ENCODE results near the gene BCAS3.
"Not testable (repeated sequence)": the region's sequence is repeated elsewhere in the genome, so short reads cannot be mapped to it uniquely, and the experiment has no call there.

BCAS3 gene

DNA sequence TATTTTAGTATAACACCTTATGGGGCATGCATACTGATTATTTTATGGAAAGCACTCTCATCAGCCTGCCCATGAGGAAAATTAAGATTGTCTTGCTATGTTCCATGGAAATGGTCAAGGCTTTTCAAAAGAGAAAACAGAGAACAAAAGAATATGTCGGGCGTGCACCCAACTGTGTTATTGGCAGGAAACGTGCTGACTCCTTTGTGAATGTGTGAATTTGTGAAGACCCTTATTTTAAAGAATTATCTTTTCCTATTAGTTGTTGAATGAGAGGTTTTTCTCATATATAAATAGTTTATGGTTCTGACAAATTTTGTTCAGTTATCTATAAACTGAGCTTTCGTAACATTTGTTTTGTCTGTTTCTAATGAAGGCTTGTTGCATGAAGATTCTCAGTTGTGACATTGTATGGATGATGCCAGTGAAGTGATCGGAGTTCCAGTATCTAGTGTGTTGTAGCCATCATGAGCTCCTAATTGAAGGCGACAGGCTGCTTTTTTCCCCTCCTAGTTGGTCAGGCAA lies 180.0 kb downstream of the BCAS3 start:
- intact Hi-C loops (cut with DNase I), result no loop called here
- DNase-seq, result peak in 1 of 10 donors; percentile 11

DNA sequence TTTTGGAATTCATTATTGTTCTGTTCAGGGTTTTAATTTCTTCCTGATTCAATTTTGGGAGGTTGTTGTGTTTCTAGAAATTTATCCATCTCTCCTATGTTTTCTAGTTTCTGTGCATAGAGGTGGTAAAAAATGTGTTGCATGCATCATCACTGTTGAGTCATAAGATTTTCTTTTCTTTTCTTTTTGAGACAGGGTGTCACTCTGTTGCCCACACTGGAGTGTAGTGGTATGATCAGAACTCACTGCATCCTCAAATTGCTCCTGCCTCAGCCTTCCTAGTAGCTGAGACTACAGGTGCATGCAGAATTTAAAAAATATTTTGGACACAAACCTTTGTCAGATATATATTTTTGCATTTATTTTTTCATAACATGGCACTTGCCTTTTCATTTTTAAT lies 184.8 kb downstream of the BCAS3 start:
- intact Hi-C loops (cut with DNase I), result no loop called here
- no peak for DNase-seq

DNA sequence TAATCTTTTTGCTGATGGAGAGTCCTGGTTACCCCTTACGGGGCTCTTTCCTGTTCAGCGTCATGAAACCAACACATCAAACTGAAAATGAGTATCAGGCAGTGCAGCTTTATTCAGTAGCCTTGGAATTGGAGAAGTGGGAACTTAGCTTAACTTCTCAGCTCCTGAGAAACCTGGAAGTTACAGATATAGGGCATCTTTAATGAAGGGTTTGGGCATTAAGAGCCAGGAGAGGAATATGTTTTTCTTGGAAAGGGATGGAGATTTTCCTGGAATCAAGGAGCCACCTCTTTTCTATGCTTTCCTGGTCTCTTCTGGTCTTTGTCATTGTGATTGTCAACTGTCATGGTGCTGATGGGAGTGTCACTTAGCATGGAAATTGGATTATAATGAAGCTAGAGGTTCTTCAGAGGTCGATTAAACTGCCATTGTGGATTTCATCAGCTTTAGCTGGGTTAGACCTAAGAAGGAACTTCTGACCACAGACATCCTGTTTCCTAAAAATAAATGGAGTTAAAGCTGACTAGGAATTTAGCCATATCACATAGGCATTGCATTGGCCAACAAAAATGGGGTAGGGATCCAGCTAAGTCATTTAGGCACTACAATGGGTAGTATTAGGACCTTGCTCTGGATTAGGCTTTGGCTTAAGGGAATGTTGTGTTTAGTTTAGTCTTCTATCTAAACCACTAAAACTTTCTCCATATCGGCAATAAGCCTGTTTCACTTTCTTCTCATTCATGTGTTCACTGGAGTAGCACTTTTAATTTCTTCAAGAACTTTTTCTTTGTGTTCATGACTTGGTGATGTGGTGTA lies 186.4 kb downstream of the BCAS3 start:
- no peak for DNase-seq
- intact Hi-C loops (cut with DNase I), result no loop called here

DNA sequence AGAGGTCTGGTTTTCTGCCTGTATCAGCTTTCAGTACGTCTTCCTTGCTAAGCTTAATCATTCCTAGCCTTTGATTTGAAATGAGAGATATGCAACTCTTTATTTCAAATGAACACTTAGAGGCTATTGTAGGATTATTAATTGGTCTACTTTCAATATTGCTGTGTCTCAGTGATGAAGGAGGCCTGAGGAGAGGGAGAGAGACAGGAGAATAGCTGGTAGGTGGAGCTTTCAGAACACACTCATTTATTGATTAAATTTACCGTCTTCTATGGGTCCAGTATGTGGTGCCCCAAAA lies 187.0 kb downstream of the BCAS3 start:
- no peak for DNase-seq
- intact Hi-C loops (cut with DNase I), result no loop called here

DNA sequence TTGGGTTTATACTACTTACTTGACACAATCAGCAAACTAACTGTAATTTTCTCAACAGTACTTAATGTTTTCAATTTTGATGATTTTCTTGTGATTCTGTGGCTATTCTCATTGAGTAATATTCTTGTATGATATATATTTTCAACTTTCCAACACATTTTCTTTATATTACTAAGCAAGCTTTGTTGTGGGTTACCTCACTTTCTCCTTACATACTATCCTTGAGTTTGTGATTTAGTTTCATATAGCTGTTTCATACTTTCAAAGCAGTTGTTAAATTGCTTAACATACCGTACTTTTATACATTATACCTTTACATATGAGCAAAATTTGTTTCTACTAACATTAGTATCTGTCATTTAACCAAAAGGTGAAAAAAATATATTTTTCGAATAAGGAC lies 197.1 kb downstream of the BCAS3 start:
- no peak for DNase-seq
- intact Hi-C loops (cut with DNase I), result no loop called here

DNA sequence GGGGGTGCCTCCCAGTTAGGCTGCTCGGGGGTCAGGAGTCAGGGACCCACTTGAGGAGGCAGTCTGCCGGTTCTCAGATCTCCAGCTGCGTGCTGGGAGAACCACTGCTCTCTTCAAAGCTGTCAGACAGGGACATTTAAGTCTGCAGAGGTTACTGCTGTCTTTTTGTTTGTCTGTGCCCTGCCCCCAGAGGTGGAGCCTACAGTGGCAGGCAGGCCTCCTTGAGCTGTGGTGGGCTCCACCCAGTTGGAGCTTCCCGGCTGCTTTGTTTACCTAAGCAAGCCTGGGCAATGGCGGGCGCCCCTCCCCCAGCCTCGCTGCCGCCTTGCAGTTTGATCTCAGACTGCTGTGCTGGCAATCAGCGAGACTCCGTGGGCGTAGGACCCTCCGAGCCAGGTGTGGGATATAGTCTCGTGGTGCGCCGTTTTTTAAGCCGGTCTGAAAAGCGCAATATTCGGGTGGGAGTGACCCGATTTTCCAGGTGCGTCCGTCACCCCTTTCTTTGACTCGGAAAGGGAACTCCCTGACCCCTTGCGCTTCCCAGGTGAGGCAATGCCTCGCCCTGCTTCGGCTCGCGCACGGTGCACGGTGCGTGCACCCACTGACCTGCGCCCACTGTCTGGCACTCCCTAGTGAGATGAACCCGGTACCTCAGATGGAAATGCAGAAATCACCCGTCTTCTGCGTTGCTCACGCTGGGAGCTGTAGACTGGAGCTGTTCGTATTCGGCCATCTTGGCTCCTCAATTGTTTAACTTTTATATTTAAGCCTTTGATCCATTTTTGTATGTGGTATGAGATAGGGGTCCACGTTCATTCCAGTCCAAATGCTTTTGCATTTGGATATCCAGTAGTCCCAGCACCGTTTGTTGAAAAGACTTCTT lies 209.3 kb downstream of the BCAS3 start:
- intact Hi-C loops (cut with DNase I); DNase-seq: not testable (repeated sequence)

DNA sequence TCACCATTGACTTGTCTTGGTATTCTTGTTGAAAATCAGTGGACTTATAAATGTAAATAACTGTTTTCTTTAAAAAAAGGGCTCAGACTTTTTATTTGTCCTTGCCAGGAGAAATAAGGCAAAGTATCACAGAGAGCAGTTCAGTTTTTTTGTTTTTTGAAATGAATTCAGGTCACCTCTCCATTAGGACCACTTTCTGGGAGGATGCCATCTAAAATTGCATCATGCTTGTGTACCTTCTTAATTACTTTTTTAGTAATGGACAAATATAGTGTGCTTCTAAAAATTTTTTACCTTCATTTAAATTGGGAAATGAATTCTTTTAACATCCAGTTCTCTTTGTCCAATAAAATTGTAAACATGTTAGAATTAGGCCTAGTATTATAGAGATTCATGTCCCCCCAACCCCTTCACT lies 210.0 kb downstream of the BCAS3 start:
- DNase-seq, result no peak
- intact Hi-C loops (cut with DNase I), result no loop called here

DNA sequence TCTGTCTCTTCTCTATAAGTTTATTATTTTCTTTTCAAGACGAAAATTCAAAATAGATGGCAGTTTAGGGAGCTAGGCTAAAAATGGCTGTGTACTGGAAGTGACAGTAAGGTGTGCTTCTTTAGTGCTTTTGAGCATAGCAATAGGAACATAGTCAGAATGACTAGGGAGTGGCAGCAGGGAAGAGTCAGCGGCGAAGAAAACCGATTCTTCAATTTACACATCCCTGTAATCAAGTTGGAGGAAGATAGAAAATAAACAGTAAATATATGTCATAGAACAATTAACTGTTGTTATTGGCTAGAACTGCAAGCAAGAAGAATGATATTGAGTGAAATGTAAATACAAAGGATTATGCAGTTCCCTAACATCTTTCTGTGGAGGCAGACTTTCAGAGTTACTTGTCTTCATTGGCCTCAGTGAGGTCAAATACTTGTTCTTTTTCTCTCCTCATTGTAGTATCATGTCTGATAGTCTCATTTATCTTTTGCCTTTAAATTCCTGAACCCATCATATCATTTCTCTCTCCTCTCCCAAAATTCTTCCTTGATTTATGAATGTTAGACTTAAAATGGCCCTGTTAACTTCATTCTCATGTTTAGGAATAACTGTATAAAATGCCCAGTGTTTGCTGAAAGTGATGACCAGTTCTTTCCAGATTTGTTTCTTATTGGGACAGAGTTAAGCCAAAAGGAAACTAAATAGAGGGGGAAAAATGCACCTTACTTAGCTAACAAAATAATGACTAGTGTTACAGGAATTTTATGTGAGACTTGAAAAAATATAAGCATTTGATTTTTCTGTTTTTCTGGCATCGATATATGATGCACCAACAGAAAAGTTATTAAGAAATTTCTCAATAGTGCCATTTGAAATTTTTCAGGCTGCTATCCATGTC lies 211.4 kb downstream of the BCAS3 start:
- intact Hi-C loops (cut with DNase I), result no loop called here
- no peak for DNase-seq

DNA sequence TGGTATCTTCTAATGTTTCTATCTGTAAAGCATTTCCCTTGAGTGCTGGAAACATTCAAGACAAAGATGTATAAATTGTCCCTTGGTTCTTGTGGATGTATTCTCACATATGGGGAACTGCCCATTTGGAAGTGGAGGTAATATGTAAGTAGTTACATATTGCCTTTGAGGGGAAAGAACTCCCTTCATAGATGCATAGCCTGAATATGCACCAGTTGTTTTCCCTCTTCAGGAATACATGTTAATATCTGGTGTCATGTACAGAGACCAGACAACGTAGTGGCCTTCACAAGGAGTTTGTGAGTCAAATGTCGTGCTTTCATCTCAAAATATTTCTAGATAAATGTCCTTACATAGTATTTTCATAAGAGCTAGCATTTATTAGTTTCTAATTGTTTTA lies 213.5 kb downstream of the BCAS3 start:
- DNase-seq, result no peak
- intact Hi-C loops (cut with DNase I), result no loop called here

DNA sequence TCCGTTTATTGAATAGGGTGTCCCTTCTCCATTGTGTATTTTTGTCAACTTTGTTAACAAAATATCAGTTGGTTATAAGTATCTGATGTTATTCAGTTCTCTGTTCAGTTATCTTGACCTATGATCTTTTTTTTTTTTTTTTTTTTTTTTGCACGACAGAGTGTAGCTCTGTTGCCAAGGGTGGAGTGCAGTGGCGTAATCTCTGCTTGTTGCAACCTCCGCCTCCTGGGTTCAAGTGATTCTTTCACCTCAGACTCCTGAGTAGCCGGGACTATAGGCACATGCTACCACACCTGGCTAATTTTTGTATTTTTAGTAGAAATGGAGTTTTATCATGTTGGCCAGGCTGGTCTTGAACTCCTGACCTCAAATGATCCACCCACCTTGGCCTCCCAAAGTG lies 215.8 kb downstream of the BCAS3 start:
- intact Hi-C loops (cut with DNase I), result no loop called here
- no peak for DNase-seq

DNA sequence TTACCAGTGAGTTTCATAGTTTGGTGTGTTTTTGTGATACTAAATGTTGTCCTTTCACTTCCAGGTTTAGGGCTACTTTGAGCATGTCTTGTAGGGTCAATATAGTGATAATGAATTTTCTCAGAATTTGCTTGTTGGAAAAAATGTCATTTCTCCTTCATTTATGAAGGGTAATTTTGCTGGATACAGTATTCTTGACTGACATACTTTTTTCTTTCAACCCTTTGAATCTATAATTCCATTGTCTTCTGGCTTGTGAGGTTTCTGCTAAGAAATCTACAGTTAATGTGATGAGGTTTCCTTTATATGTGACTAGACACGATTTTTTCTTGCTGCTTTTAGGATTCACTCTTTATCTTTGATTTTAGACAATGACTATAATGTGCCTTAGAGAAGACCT lies 219.3 kb downstream of the BCAS3 start:
- DNase-seq, result no peak
- intact Hi-C loops (cut with DNase I), result no loop called here

DNA sequence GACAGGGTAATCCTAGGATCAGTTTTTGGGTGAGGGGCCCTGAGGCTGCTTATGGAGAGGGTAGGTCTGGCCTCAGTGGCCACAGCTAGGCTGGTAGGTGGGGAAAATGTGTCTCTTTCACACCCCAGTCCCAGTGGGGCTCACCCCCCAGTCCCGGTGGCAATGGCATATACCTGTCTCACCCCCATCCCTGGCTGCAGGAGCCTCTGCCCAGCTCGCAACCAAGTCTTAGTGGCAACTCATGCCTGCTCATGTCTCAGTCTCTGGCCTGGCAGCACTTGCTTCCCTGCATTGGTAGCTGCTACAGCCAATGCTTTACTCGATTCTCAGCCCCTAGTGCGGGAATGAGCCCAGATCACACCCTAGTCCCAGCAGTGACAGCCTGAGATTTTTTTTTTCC lies 221.5 kb downstream of the BCAS3 start:
- DNase-seq, result peak in 1 of 10 donors; percentile 59
- intact Hi-C loops (cut with DNase I), result no loop called here

DNA sequence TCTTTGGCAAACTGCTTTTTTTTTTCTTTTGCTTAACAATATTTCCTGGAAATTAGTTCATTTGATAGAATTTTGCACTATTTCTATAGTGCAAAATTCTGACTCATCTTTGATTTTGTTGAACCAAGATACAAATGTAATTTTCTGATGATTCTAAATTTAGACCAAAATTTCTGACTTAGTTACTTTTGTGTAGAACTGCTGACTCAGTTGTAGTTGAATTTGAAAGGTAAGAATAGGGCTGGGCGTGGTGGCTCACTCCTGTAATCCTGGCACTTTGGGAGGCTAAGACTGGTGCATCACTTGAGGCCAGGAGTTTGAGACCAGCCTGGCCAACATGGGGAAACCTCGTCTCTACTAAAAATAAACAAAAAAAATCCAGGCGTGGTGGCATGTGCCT lies 223.0 kb downstream of the BCAS3 start:
- intact Hi-C loops (cut with DNase I), result no loop called here
- no peak for DNase-seq

DNA sequence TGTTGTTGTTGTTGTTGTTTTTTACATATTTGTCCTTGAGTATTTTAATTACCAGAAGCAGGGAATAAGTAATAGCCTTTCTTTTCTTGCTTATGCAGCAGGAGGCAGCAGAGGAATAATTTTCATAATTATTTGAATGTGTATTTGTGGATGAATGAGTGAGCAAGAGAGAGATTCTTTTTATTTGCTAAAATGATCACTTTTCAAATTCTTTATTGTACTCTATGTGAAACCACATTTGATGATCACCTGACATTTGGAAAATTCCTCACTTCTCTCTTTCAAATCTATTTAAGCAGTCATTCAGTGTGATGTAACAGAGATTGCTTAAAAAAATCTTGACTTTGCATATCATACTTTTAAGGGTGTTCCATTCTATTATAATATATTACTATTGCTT lies 223.6 kb downstream of the BCAS3 start:
- intact Hi-C loops (cut with DNase I), result no loop called here
- no peak for DNase-seq

DNA sequence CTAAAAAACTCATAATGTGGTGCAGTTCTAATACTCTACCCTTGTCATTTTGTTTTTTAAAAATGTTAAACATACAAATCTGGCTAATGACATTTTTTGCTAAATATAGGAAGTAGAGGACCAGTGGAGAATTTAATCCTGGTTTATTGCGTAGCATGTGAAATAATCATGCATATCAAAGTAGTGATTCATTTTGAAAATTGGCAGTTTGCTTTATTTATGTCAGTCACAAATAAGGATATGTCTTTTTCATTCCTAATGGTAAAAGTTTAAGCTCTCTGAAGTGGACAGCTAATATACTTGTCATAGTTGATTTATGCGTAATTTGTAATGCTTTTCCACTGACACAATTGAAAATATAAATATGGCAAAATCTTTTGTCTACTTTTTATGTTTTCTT lies 224.2 kb downstream of the BCAS3 start:
- no peak for DNase-seq
- intact Hi-C loops (cut with DNase I), result no loop called here

DNA sequence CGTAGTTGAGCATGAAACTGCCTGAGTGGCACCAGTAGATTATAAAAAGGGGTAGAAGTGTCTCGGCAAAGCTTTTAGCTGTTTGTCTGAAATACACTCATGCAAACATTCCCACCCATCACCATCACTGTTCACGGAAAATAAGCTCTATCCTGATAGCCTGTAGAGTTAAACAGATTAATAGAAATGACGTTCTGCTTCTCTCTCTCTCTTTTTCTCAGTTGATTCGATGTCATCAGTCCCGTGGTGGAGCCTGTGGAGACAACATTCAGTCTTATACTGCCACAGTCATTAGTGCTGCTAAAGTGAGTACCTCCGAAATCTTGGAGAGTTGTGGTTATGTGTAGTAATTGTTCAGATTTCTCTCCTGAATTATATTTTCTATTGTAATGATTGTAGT lies 224.7 kb downstream of the BCAS3 start:
- intact Hi-C loops (cut with DNase I), result no loop called here

DNA sequence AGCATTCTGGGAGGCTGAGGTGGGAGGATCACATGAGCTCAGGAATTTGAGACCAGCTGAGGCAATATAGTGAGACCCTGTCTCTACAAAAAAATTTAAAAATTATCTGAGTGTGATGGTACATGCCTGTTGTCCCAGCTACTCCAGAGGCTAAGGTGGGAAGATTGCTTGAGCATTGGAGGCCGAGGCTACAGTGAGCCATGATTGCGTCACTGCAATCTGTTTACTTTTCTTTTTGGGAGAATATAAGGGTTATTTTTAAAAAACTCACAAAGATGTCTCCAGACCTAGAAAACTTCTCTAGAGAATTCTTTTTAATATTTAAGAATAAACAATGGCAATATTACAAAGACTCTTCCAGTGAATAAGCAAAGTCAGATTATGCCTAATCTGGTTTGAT lies 226.9 kb downstream of the BCAS3 start:
- intact Hi-C loops (cut with DNase I), result no loop called here
- DNase-seq, result no peak

More for the DNA sequence above, 224.7 kb downstream of the BCAS3 start:
- no peak for DNase-seq

DNA sequence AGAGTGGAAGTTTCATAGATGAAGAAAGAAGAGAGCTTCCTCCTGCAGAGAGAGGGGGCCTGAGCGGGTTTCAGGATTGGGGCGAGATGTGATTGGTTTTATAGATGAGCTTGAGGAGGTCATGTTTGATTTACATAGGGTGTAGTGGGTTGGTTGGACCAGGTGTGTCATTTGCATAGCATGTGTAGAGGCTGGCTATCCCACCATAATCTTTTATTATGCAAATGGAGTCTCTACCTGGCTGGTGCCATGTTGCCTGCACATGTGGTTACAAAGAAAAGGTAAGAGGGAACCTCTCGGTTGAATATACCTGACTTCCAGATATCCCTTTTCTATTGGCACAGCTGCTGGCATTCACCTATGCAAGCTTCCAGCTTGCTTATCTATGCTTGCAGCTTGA lies 228.1 kb downstream of the BCAS3 start:
- intact Hi-C loops (cut with DNase I), result no loop called here
- no peak for DNase-seq

DNA sequence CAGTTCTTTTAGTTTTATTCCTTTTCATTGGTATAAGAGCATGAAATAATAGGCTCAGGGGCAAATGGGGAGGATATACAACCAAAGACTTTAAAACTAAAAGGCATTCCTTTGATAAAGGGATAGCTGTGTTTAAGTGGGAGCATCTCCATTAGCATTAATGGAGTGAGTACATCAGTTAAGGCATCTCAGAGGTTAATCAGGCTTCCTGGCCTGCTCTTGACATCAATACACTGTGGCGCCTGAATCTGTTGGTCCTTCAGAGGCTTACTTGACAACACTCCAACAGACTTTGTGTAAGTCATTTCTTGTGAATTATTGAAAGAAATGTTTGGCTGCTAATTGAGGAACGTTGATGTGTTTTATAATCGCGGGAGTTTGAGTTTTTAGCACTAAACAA lies 230.7 kb downstream of the BCAS3 start:
- intact Hi-C loops (cut with DNase I), result no loop called here
- DNase-seq, result no peak

DNA sequence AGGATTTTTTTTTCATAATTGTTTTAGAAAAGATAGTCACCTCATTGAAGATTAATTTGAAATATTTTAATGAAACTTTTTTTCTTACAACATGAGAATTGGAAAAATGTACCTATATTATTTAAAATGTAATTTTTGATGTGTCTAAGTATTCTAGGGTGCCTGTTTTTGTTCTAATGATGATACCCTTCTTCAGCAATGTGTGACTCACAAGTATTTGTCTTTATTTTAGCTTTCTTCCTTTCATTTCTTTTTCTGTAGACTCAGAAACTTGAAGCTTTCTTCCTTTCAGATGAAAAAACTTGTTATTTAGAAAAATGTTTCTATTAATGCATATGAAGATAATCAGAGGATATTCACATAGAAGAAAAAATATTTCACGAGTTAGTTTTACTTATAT lies 231.8 kb downstream of the BCAS3 start:
- intact Hi-C loops (cut with DNase I), result no loop called here

DNA sequence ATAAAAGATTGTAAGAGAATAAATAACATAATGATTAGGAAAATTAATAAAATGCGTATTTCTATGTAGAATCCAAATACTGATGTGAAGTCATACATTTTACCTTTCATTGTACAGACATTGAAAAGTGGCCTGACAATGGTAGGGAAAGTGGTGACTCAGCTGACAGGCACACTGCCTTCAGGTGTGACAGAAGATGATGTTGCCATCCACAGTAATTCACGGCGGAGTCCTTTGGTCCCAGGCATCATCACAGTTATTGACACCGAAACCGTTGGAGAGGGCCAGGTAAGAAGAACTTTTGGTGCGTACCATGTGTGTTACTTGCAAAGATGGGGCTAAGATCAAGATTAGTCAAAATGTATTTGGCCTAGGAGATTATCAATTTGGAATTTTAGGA lies 232.8 kb downstream of the BCAS3 start:
- DNase-seq, result peak in 1 of 10 donors; percentile 33
- intact Hi-C loops (cut with DNase I), result no loop called here

More for the DNA sequence above, 231.8 kb downstream of the BCAS3 start:
- DNase-seq, result no peak
